K562 (cell line): ENCODE results near the gene FASTK. TPM values are rescaled to one million over a fixed set of nuclear protein-coding genes. Genes with fewer than 3 reads are reported as not detected.
A peak's percentile ranks its signal among the peaks of the same experiment; 100 is the strongest.

ENCODE experiments used
- AFF4 ChIP-seq: sonication (generic); formaldehyde crosslinking; IDR thresholded peaks from 2 replicates; pipeline ENCODE4 v1.8.0; 2023; ENCODE audit warnings: mild to moderate bottlenecking, missing genetic modification reagents
- CHD1 ChIP-seq: fragments of 200-600 bp; sonication (generic); IDR thresholded peaks from one replicate; pipeline ENCODE4 v1.6.1; 2012; ENCODE audit warnings: mild to moderate bottlenecking, moderate library complexity, low read length, inconsistent platforms
- FOXM1 ChIP-seq, 2 experiments: fragments of 450-650 bp in 1 of 2; sonication (generic) in 1 of 2; formaldehyde crosslinking in 1 of 2; IDR thresholded peaks; 2 replicates each; pipeline versions ENCODE4 v1.6.1 to v1.9.0; 2017 to 2022; ENCODE audit warnings: low read depth in 2 of 2, mild to moderate bottlenecking in 2 of 2, missing genetic modification reagents in 1 of 2, moderate library complexity in 1 of 2
- HSF4 ChIP-seq: fragments of 250-450 bp; sonication (Bioruptor Pico); IDR thresholded peaks from 2 replicates; pipeline ENCODE4 v2.1.2; 2022; ENCODE audit warnings: mild to moderate bottlenecking, moderate library complexity, borderline replicate concordance
- KDM1A ChIP-seq, 2 experiments: fragments of 450-650 bp; IDR thresholded peaks; 2 replicates each; pipeline ENCODE4 v1.6.1; 2016; ENCODE audit warnings: mild to moderate bottlenecking in 2 of 2
- NFE2L1 ChIP-seq: fragments of 450-650 bp; IDR thresholded peaks from 2 replicates; pipeline ENCODE4 v1.6.1; 2016; ENCODE audit warnings: missing genetic modification characterization, low read depth, mild to moderate bottlenecking, missing compliant biosample characterization, moderate library complexity, borderline replicate concordance
- POLR2G ChIP-seq: fragments of 200-400 bp; formaldehyde crosslinking; IDR thresholded peaks from 2 replicates; pipeline ENCODE4 v1.6.1; 2017; ENCODE audit warnings: low read depth, mild to moderate bottlenecking, antibody characterized with exemption, low read length, moderate library complexity
- POU5F1 ChIP-seq: fragments of 150-350 bp; IDR thresholded peaks from 2 replicates; pipeline ENCODE4 v1.6.1; 2014; ENCODE audit warnings: borderline replicate concordance, low read length, low read depth, mild to moderate bottlenecking; ENCODE audit not compliant: partially characterized antibody
- SREBF1 ChIP-seq: fragments of 150-350 bp; IDR thresholded peaks from 2 replicates; pipeline ENCODE4 v1.6.1; 2014; ENCODE audit warnings: antibody characterized with exemption, low read depth, low read length, borderline replicate concordance
- TCFL5 ChIP-seq: fragments of 250-450 bp; sonication (Bioruptor Pico); conservative IDR thresholded peaks from 2 replicates; pipeline ENCODE4 v1.6.1; 2021; ENCODE audit warnings: mild to moderate bottlenecking, moderate library complexity, matching md5 sums
- ZBTB40 ChIP-seq, 2 experiments: fragments of 450-650 bp in 1 of 2; sonication (generic) in 1 of 2; formaldehyde crosslinking in 1 of 2; IDR thresholded peaks; 2 replicates each; pipeline versions ENCODE4 v1.7.1 to v1.9.0; 2016 to 2022; ENCODE audit warnings: inconsistent platforms in 1 of 2, mild to moderate bottlenecking in 1 of 2, missing genetic modification reagents in 1 of 2
- ZKSCAN8 ChIP-seq: fragments of 200-800 bp; sonication (Bioruptor generic); IDR thresholded peaks from 2 replicates; pipeline ENCODE4 v1.6.1; 2016; ENCODE audit warnings: missing genetic modification characterization, missing compliant biosample characterization
- polyA plus RNA-seq, 8 experiments: library from polyadenylated mRNA; depleted of rRNA in 4 of 8; stranded (reverse) in 5 of 8; unstranded in 3 of 8; fragments of >200 nt; fragmentation: Nextera tagmentation in 2 of 8; fragmentation: Illumina TruSeq in 1 of 8; extraction: Ambion mirVana in 2 of 8; extraction: Trizol in 1 of 8; gene quantifications; 2 replicates each; pipeline versions ENCODE4 v1.2.1 to v1.2.3, GENCODE V29; 2011 to 2014; ENCODE audit warnings: inconsistent platforms in 1 of 8, missing spikeins in 1 of 8
- total RNA-seq, 7 experiments: library from RNA; depleted of rRNA in 6 of 7; stranded (reverse); fragments of >200 nt in 6 of 7; fragmentation: Illumina TruSeq in 2 of 7; extraction: Trizol in 2 of 7; gene quantifications; 2 replicates each; pipeline versions ENCODE4 v1.2.1 to v1.2.3, GENCODE V29; 2011 to 2021; ENCODE audit warnings: low replicate concordance in 1 of 7

Gene FASTK
- total and polyA plus RNA-seq, 9 of the 15 experiments (the other 6 are each of a cell fraction or from before 2014, with no cell fraction given): 0.51 to 150 (median 48.2) TPM

DNA sequence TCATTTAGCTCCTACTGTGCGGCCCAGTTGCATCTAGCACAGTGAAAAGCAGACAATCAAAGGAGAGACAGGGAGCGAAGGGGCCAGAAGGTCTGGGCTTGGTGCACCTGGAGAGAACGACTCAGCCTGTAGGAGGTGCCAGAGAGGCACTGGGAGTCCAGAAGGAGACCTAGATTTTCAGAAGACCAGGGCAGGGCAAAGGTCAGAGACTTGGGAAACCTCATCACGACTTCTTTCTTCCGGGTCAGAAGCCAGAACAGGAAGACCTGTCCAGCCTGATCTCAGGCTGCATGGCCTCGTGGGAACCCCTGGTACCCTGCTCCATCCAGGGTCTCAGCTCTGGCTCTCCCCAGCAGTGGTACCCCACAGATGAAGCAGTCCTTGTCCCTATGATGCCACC, 10.8 kb upstream of the FASTK start (continued):
- no peak for TF ChIP-seq SREBF1
- TF ChIP-seq POU5F1: no peak
- TF ChIP-seq ZKSCAN8 (CRISPR knock-in tag): no peak
- no peak for TF ChIP-seq FOXM1 (IDR thresholded peaks at IDR 0.05; ENCODE audit: low read depth)
- no peak for TF ChIP-seq FOXM1 (CRISPR knock-in tag; IDR thresholded peaks at IDR 0.05; ENCODE audit: low read depth)
- no peak for TF ChIP-seq NFE2L1 (tag)
- peak; percentile 49 for TF ChIP-seq ZBTB40 (IDR thresholded peaks at IDR 0.05)
- no peak for TF ChIP-seq ZBTB40 (CRISPR knock-in tag; IDR thresholded peaks at IDR 0.05)
- peak; percentile 55 to 73; a peak in 3 of 4 replicates for TF ChIP-seq KDM1A (IDR thresholded peaks at IDR 0.05)
- TF ChIP-seq POLR2G: no peak
- TF ChIP-seq TCFL5 (CRISPR knock-in tag): no peak
- no peak for TF ChIP-seq CHD1
- no peak for TF ChIP-seq HSF4 (CRISPR knock-in tag)
- no peak for TF ChIP-seq AFF4 (CRISPR knock-in tag)
